Muscle layer of duodenum (tissue), 2 donors: ENCODE measurements around the gene CD52.
"Not testable (repeated sequence)": the region's sequence is repeated elsewhere in the genome, so short reads cannot be mapped to it uniquely, and the experiment has no call there.

ENCODE experiments used
- H3K27ac ChIP-seq: one replicate; pipeline ENCODE4 v1.7.0; 2013; ENCODE audit warnings: mild to moderate bottlenecking, low read length
- H3K27me3 ChIP-seq: one replicate; pipeline ENCODE4 v1.7.0; 2013; ENCODE audit warnings: low read depth, mild to moderate bottlenecking, control low read depth, low read length
- H3K36me3 ChIP-seq, 2 donors: one replicate each; pipeline ENCODE4 v1.7.0; 2013; ENCODE audit warnings: low read length in 2 of 2, control low read depth in 1 of 2, mild to moderate bottlenecking in 1 of 2; ENCODE audit not compliant: insufficient read depth in 2 of 2, control insufficient read depth in 1 of 2
- H3K4me1 ChIP-seq, 2 donors: one replicate each; pipeline ENCODE4 v1.7.0; 2013; ENCODE audit warnings: low read length in 2 of 2, mild to moderate bottlenecking in 2 of 2, control low read depth in 1 of 2, moderate library complexity in 1 of 2; ENCODE audit not compliant: insufficient read depth in 2 of 2, control insufficient read depth in 1 of 2
- H3K4me3 ChIP-seq, 2 donors: one replicate each; pipeline ENCODE4 v1.7.0; 2013; ENCODE audit warnings: low read length in 2 of 2, low read depth in 1 of 2, mild to moderate bottlenecking in 1 of 2
- H3K9me3 ChIP-seq, 2 donors: one replicate each; pipeline ENCODE4 v1.7.0; 2013; ENCODE audit warnings: low read length in 2 of 2, control low read depth in 1 of 2, mild to moderate bottlenecking in 1 of 2; ENCODE audit not compliant: control insufficient read depth in 1 of 2
- donor health status: healthy.

The CD52 gene

DNA sequence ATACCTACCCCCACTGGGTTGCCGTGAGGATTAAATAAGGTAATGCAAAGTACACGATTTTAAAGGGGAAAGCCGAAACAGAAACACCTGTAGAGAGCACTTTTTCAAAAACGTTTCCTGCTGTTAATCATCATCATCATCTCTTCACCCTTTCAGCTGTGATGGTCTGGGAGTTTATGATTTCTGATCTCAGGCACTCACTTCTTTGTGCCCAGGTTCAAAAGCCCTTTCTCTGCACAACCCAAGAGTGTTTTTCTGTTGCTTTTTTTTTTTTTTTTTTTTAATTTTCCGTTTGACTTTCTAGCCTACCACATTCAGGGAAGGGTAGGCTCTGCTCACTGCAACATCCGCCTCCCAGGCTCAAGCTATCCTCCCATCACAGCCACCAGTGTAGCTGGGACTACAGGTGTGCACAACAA is 10.4 kb upstream of the CD52 start:
- Histone ChIP-seq H3K36me3 (no peaks in the 10 kb centered on the region), H3K9me3 (no peaks in the 10 kb centered on the region), H3K4me3 (no peak overlapping the region), H3K27ac (peak overlapping the region; percentile 37), H3K4me1 (peaks cover 9 to 10% of the 10 kb centered on the region in 2 donors), H3K27me3 (no peaks in the 10 kb centered on the region)

DNA sequence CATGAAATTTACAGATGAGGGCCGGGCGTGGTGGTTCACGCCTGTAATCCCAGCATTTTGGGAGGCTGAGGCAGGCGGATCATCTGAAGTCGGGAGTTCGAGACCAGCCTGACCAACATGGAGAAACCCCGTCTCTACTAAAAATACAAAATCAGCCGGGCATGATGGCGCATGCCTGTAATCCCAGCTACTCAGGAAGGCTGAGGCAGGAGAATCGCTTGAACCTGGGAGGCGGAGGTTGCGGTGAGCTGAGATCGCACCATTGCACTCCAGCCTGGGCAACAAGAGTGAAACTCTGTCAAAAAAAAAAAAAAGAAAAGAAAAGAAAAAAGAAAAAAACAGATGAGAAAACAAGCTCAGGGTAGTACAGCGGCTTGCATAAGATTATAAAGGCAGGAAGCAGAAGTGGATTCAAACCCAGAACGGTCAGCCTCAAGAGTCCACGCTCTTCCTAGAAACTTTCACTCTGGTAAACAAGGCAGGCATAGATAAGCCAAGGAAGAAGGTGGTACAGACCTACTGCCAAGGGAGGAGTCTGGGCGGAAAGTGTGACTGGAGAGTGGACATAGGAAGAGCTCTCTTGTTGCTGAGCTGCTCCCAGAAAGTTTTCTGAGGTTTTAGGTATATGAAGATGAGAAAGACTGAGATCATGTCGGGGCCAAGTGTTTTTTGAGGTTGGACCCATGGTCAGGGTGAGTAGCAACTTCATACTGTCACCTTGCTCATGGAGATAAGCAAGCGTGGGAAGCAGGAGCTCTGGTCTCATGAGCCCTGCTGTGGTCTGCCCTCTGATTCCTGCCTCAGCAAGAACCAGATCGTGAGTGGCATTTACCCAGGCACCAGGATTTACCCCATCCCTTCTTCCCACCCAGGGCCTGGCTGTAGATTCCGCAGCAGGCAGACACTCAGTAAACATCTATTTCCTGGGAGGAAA is 9.5 kb upstream of the CD52 start:
- H3K4me1 ChIP-seq: peaks cover 4 to 10% of the 10 kb centered on the region in 2 donors
- not testable (repeated sequence) for H3K36me3 ChIP-seq, H3K9me3 ChIP-seq, H3K4me3 ChIP-seq, H3K27ac ChIP-seq, H3K27me3 ChIP-seq

DNA sequence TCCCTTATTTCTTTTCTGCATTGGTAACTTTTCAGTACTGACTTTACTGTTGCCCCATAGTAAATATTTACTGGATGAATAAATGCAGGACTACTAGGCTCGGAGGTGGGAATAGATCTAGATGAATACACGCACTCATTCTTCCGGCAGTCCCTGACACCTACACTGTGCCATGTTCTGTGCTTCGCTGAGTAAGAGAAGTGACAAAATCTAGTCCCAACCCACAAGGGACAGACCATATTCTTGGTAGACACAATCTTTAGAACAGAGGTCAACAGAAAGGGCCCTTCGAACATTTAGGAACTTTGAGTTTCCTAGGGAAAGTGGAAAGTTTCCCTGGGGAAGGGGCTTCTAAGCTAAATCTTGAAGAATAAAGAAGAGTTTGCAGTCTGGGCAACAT is 3.3 kb upstream of the CD52 start:
- Histone ChIP-seq H3K27me3 (no peaks in the 10 kb centered on the region), H3K4me3 (no peak overlapping the region), H3K4me1 (no peaks in the 10 kb centered on the region), H3K9me3 (no peaks in the 10 kb centered on the region), H3K36me3 (no peaks in the 10 kb centered on the region), H3K27ac (no peak overlapping the region)

DNA sequence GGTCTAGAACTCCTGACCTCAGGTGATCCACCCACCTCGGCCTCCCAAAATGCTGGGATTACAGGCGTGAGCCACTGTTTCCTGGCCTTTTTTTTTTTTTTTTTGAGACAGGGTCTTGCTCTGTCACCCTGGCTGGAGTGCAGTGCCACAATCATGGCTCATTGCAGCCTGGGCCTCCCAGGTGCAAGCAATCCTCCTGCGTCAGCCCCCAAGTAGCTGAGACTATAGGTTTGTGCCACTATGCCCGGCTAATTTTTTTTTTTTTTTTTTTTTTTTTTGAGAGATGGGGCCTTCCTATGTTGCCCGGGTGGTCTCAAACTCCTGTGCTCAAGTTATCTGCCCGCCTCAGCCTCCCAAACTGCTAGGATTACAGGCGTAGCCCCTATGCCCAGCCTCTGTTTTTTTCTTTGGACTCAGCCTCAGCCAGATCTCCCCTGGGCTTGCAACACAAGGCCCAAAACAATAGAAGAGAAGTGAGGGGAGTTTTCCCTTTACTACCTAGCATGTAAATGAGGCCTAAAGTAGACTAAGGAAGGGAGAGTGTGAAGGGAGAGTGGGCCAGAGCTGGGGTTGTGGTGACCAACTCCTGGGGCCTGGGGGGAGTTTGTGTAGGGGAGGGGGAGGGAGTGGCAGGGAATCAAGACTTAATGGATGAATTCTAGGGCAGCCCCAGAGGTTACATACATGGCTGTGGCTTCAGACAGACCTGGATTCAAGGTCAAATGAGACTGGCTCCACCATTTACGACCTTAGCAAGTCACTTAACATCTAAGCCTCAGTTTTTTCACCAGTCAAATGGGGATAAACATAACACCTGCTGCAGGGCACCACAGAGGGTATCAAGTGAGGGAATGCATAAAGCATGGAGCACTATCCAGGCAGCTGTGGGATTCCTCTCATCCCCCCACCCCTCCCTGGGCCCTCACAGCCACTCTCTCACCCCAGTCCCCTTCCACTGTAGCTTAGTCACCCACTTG is 1.6 kb upstream of the CD52 start:
- peaks cover 0 to 5% of the 10 kb centered on the region in 2 donors for H3K4me1 ChIP-seq
- no peak overlapping the region for H3K27ac ChIP-seq
- H3K4me3 ChIP-seq: no peak overlapping the region
- no peaks in the 10 kb centered on the region for H3K9me3 ChIP-seq
- H3K27me3 ChIP-seq: no peaks in the 10 kb centered on the region
- H3K36me3 ChIP-seq: no peaks in the 10 kb centered on the region

DNA sequence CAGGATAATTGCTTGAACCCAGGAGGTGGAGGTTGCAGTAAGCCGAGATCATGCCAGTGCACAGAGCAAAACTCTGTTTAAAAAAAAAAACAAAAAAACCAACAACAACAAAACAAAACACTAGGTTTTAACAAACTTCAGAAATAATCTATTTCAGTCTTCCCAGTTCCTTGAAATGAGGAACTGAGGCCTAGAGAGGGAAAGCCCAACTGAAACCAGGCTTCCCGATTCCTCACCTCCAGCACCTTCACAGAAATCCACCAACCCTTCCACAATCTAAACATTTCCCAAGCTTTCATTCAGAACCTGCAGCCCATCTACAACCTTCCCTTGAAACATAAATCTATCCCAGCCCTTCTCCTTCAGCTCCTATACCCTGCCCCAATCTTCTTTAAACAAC is 612 bp upstream of the CD52 start:
- Histone ChIP-seq H3K27me3 (no peaks in the 10 kb centered on the region), H3K27ac (peak overlapping the region; percentile 33), H3K4me1 (peaks cover 0 to 9% of the 10 kb centered on the region in 2 donors), H3K36me3 (no peaks in the 10 kb centered on the region), H3K4me3 (no peak overlapping the region), H3K9me3 (no peaks in the 10 kb centered on the region)

DNA sequence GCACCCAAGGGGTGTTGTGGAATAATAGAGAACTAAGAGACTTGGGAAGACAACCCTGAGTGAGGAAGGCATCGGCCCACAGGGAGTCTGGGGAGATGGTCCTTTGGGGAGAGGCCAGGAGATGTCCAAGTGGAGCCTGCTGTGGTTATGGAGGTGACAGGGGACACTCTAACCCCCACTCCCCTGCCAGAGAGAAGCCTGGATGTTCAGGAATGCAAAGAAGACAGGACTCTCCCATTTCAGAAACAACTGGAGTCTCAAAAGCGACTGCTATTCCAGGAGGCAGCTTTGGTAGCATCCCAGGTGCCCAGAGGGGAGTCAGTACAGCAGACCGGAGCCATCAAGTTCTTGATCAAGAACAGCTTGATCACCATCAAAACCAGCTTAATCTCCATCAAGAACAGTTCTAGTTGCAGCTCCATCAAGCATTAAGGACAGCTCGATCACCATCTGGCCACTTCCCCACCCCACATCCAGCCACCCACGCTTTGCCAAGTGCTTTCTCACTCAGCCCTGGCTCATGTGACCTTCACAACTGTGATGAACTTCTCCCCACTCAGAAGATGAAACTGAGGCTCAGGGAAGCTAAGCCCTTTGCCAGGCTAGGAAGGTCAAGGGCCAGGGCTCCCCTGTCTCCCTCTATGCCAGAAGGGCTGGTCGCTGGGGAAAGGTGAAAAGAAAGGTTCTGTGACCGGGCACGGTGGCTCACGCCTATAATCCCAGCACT is 743 bp downstream of the CD52 start:
- Histone ChIP-seq H3K4me3 (peak overlapping the region in 1 of 2 donors; percentile 30), H3K27ac (peak overlapping the region; percentile 63), H3K36me3 (no peaks in the 10 kb centered on the region), H3K9me3 (no peaks in the 10 kb centered on the region), H3K27me3 (no peaks in the 10 kb centered on the region), H3K4me1 (peaks cover 0 to 9% of the 10 kb centered on the region in 2 donors)

DNA sequence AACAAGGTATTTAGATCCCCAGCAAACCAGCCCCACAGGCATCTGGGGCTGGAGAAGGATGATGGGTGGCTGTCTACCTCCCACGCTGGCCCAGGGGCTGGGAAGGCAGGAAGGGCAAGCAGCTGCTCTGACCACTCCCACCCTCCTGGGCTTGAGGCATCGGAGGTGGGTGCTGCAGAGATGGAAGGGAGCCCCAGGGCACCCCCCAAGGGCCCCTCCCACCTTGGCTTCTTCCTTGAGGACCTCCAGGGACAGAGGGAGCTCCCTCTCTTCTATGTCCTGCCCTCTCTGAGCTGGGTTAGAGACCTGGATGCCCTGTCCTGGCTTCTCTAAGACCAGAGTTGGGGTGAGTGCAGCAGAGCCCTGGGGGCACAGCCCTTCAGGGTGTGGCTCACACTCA is 3.1 kb downstream of the CD52 start:
- Histone ChIP-seq H3K4me3 (no peak overlapping the region), H3K36me3 (no peaks in the 10 kb centered on the region), H3K4me1 (peaks cover 0 to 9% of the 10 kb centered on the region in 2 donors), H3K9me3 (no peaks in the 10 kb centered on the region), H3K27me3 (no peaks in the 10 kb centered on the region), H3K27ac (no peak overlapping the region)

DNA sequence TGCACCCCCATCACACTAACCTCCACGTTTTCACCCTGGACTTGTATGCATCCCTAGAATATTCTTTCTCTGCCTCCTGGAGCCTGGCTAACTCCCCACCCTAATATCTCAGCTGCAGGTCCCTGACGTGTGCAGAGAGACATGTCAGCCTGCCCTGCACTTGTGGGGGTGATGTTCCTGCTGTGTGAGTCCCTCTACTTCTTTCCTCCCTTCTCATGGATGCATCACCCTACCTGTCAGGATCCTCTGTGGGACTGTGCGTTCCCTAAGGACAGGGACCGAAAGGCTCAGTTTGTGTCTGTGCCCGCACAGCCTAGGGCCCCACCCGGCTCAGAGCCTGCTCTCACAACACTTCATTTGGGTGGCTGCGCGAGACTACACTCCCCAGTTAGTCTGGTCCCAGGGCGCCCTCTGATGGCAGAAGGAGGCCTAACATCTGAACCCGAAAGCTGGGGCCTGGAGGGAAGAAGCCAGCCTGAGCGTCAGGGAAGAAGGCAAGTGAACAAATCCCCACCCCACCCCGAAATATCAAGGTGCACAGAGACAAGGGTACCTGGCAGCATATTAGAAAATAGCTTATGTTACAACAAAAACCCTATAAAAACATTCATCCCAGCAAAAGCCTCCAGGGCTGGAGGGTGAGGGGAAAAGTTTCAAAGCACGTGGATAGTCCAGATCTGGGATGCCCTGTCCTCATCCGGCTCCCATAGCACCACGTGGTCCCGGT is 3.7 kb downstream of the CD52 start:
- no peaks in the 10 kb centered on the region for H3K36me3 ChIP-seq
- H3K27ac ChIP-seq: no peak overlapping the region
- H3K9me3 ChIP-seq: no peaks in the 10 kb centered on the region
- peaks cover 0 to 9% of the 10 kb centered on the region in 2 donors for H3K4me1 ChIP-seq
- H3K27me3 ChIP-seq: no peaks in the 10 kb centered on the region
- no peak overlapping the region for H3K4me3 ChIP-seq

DNA sequence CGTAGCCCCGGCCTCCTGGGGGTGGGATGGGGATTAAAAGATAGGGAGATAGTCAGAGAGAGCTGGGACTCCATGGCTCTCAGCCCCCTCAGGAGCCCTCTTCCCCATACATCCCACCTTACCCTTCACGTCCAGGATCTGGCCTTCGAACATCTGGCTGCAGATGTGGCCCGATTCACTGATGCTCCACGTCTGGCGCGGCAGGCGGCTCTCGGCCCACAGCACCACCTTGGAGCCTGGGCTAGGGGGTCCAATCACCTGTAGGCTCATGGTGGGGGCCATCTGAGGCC is 4.2 kb downstream of the CD52 start:
- H3K27ac ChIP-seq: no peak overlapping the region
- no peaks in the 10 kb centered on the region for H3K27me3 ChIP-seq
- no peaks in the 10 kb centered on the region for H3K9me3 ChIP-seq
- peaks cover 0 to 9% of the 10 kb centered on the region in 2 donors for H3K4me1 ChIP-seq
- H3K4me3 ChIP-seq: no peak overlapping the region
- H3K36me3 ChIP-seq: no peaks in the 10 kb centered on the region

DNA sequence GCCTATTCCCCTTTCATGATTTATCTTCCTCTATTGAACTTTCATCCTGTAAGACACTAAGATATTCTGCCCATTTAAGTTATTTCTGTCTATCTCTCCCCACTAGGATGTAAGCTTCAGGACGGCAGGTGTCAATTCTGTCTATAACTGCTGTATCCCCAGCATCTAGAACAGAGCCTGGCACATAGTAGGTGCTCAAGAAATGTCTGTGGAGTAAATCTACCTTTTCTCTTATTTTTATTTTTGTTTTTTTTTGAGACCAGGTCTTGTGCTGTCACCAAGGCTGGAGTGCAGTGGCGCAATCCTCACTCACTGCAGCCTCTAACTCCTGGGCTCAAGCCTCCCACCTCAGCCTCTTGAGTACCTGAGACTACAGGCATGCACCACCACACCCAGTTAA is 5.6 kb downstream of the CD52 start:
- Histone ChIP-seq H3K27me3 (no peaks in the 10 kb centered on the region), H3K4me1 (peaks cover 0 to 9% of the 10 kb centered on the region in 2 donors), H3K27ac (no peak overlapping the region), H3K36me3 (no peaks in the 10 kb centered on the region), H3K9me3 (no peaks in the 10 kb centered on the region), H3K4me3 (no peak overlapping the region)
